ENCODE results near the gene RHOA.
"Not testable (repeated sequence)": the region's sequence is repeated elsewhere in the genome, so short reads cannot be mapped to it uniquely, and the experiment has no call there.

Gene RHOA

DNA sequence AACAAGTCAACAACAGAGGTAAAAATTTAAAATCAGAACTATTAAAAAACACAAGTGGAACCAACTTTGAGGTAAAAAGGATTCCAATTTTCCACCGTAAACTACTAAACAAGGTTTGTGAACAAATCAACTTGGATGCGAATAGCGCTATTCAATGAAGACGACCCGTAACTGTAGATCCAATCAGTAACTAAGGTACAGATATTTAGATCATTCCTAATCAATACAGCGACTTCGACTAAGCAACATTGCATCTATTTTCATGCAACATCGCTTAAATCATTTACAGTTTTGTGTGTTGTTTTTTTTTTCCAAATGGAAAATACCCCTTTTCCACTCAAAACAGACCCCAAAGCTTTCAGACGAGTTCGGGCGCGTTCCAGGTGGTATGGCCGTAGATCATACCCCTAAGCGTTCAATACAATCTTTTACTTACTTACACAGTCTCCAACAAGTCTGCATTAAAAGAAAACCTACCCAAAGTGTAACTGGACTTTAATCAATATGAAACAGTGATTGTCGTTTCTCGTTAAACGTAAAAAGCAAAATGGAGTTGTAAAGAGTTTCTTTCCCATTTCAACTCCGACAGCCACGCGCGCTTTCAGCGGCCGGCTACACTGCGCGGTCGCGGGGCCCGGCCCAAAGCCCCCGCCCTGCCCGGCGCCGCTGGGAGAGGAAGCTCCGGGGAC lies 786 bp downstream of the RHOA start:
- no peak for DNase-seq

DNA sequence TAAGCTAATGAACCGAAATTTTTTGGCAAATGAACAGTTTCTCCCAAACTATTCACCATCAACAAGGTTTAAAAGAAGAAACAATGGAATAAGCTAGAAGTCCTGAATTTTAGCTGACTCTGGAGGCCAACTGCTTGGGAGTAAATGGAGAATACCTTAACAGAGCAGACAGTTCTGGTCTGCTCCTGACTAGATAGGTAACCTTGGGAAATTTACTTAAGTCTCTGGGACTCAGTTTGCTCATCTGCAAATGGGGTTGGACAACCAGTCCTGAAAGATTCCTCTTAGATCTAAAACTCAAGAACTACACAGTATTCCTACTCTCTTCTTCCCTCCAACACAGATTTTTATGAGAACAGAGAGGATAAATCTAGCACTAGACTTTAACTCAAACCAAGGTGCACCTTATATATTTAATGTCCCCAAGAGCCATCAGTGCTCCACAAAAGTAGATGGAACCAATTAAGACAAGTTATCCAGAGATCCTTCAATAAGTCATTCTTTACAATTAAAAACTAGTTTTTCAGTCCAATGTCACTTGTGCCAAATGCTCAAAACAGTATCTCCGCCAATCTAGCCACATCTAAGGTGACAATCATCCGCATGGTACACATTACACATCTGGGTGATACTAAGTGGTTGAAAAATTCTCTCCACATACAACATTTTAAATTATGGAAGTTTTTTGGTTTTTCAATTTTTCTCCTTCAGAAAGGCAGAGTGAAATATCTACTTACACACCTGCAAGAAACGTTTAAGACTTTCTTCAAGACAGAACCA lies 1.5 kb downstream of the RHOA start:
- DNase-seq = no peak

DNA sequence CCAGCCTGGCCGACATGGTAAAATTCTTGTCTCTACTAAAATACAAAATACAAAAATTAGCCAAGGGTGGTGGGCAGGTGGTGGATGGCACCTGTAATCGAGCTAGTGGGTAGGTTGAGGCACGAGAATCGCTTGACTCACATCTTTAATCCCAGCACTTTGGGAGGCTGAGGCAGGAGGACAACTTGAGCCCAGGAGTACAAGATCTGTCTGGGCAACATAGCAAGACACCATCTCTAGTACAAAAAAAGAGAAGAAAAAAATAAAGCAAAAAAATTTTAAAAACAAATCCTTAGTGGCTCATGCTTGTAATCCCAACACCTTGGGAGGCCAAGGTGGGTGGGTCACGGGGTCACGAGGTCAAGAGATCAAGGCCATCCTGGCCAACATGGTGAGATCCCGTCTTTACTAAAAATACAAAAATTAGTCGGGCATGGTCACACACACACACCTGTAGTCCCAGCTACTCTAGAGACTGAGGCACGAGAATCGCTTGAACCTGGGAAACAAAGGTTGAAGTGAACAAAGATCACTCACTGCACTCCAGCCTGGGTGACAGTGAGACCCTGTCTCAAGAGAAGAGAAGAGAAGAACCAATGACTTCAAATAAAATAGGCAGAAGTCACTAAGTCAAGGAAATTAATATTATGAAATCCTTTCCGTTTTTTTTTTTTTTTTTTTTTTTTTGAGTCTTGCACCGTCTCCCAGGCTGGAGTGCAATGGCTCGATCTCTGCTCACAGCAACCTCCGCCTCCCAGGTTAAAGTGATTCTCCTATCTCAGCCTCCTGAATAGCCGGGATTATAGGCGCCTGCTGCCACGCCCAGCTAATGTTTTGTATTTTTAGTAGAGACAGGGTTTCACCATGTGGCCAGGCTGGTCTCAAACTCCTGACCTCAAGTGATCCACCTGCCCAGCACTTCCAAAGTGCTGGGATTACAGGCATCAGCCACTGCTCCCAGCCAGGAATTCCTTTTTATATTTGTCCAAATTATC lies 4.9 kb downstream of the RHOA start:
- DNase-seq = no peak

DNA sequence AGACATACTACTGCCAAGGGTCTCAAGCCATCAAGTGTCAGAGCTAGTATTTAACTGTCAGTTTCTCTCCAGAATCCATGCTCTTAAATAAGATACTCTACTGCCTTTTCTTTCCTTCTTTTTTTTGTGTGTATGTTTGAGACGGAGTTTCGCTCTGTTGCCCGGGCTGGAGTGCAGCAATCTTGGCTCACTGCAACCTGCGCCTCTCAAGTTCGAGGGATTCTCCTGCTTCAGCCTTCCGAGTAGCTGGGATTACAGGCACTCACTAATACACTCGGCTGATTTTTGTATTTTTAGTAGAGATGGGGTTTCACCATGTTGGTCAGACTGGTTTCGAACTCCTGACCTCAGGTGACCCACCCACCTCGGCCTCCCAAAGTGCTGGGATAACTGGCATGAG lies 6.2 kb downstream of the RHOA start:
- not testable (repeated sequence) for DNase-seq

DNA sequence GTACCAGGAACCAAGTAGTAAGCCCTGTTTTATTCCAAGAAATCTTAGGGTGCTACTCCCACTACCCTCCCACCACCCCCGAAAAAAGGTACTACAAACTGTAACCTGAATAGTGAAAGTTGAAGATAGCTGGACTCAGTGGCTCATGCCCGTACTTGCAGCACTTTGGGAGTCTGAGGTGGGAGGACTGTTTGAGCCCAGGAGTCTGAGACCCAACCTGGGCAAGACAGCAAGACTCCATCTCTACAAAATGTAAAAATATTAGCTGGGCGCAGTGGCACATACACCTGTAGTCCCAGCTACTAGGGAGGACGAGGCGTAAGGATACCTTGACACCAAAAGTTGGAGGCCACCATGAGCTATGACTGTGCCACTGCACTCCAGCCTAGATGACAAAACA lies 7.9 kb downstream of the RHOA start:
- DNase-seq = no peak

DNA sequence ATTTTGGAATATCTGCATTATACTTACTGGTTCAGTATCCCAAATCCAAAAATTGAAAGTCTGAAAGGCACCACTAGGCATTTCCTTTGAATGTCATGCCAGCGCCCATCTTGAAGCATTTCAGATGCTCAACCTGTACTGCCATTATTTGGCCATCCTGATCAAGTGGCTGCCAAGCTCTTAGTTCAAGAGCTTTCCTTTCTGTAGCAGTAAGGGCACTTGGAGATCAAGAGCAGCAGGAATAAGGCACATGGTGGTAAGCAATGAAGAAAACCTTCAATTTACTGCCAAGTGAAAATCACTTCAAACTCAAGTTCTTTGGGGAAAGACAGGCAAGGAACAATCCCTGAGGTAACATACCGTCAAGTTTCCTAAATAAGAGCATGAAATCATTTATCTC lies 10.0 kb downstream of the RHOA start:
- DNase-seq = no peak

DNA sequence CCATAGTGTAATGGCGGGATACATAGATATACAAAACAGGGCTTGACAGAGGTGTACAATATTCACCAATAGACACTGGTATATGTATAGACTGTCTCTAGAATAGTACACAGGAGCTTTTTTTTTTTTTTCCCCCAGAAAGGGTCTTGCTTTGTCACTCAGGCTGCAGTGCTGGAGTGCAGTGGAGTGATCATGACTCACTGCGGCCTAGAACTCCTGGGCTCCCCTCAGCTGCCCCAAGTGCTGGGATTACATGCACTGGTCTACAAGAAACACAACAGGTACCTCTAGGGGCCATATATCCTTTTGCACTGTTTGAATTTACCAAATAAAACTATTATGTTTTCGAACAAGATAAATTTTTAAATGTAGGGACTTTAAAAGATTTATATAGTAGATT lies 12.3 kb downstream of the RHOA start:
- DNase-seq = no peak

DNA sequence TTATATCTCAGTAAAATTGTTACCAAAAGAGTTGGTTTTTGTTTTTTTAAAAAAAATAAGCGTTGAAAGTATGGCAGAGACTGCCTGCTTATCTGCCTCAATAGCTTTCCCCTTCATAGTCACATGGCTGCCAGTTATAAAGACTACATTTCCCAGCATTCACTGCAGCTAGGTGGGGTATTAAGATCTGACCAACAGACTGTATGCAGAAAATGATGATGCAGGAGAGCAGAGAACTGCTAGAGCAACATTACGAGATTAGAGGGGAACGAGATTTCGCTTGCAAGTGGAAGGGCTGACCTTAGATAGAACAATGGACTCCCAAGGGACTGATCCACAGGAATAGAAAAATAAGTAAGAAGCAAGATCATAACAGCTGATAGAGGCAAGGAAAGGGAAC lies 14.3 kb downstream of the RHOA start:
- DNase-seq = no peak

DNA sequence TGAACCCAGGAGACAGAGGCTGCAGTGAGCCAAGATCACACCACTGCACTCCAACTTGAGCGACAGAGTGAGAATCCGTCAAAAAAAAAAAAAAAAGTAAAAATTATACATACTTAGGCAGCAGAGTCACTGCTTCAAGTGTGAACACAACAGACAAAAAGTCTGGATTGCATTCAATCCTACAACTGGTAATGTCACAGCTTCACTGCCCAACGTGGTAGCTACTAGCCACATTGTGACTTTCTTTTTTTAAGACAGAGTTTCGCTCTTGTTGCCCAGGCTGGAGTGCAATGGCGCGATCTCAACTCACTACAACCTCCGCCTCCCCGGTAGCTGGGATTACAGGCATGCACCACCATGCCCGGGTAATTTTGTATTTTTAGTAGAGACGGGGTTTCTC lies 20.5 kb downstream of the RHOA start:
- not testable (repeated sequence) for DNase-seq

DNA sequence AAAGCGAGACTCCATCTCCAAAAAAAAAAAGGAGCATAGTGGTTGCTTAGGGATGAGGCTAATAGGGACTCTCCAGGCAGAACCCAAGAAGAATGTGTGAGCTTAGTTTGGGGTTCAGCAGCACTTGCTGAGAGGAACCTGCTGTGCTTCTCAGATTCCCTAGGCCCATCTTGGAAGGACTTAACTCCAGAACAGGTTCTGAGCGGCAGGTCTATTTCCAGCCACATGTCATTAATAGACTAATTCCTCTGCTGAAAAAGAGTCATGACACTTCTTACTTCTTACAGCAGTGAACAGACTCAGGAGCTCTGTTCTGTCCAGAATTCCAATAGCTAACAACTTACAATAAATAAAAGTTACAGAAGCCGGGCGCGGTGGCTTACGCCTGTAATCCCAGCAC lies 22.5 kb downstream of the RHOA start:
- no peak for DNase-seq

DNA sequence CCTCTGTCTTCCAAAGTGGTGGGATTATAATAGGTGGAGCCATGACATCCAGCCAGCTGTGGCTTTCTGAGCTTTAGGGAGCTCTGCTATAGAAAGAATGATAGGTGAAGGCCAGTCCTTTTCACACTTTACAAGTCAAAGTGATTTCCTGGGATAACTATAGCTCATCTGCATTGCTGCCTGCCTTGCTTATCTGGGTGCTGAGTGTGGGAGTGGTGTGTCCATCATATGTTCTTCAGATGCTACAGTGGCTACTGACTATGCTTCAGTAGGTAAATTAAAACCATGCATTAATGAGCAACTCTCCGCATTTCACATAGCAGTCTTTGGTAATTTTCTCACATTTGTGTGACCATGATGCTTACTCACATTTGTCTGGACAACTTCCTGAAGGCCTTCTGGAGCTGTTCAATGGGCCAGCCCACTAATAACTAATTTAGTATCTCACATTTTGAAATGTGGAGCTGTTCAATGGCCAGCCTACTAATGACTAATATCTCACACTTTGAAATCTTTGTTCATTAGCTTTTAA lies 23.4 kb downstream of the RHOA start:
- DNase-seq = no peak

DNA sequence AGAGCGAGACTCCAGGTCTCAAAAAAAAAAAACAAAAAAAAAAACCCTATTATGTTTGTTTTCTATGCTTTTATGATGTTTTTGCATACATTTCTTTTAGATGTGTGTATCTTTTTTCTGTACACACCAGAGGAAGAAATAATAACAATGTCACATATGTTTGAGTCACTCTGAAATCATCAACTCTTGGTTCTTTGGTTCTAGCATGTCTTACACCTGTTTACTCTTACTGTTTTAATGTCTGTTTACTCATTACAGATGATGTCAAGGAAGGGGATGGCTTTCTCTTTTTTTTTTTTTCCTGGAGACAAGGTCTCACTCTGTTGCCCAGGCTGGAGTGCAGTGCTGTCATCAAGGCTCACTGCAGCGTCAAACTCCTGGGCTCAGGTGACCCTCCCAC lies 24.1 kb downstream of the RHOA start:
- no peak for DNase-seq

DNA sequence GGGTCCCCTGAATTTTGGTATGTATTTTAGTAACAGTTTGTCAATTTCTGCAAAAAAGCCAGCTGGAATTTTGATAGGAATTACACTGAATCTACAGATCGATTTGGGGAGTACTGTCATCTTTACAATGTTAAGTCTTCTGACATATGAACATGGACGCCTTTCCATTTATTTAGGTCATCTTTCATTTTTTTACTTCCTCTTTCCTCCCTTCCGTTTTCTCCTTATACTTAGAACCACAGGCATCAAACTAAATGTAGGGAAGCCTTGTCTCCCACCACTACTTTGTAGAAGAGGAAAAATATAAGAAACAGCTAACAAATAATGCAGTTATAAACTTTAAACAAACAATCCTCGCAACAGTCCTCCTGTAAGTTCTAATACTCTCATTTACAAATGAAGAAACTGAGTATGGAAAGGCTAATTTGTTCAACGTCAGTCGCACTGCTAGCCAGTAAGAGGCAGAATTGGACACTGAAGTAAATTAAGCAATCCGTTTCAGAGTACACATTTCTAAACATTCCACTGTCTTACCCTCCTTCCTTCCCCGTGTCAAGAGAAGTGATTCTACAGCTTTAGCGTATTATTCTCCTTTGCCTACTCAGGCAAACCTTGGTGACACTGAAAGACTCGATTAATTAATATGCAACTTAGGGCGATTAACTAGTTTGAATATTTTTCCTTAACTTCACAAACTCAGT lies 25.6 kb downstream of the RHOA start:
- DNase-seq = no peak

DNA sequence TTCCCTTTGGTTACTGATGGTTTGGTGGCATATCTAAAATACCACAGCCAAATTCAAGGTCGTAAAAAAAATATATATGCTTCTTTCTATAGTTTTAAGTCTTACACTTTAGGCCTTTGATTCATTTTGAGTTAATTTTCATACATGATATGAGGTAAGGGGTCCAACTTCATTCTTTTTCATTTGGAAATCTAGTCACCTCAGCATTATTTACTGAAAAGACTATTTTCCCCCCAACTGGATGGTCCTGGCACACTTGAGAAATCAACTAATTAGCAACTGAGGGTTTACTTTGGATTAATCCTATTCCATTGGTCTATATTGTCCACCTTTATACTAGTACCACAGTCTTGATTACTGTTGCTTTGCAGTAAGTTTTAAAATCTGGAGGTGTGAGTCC lies 26.2 kb downstream of the RHOA start:
- no peak for DNase-seq

DNA sequence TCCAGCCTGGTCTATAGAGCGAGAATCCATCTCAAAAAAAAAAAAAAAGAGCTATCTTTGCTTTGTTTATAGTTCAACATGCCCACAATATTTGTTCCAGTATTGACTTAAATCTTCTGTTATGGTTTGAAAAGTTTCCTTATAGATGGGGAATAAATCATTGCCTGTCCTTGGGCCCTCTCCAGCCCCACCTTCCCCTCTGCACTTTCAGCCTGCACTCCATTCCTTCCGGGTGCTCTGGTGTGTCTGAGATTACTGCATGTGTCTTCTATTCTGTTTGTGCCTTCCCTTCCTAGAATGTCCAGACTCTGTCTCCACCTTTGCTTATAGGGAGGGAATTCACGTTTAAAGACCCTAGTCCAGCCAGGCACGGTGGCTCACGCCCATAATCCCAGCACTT lies 28.4 kb downstream of the RHOA start:
- no peak for DNase-seq

DNA sequence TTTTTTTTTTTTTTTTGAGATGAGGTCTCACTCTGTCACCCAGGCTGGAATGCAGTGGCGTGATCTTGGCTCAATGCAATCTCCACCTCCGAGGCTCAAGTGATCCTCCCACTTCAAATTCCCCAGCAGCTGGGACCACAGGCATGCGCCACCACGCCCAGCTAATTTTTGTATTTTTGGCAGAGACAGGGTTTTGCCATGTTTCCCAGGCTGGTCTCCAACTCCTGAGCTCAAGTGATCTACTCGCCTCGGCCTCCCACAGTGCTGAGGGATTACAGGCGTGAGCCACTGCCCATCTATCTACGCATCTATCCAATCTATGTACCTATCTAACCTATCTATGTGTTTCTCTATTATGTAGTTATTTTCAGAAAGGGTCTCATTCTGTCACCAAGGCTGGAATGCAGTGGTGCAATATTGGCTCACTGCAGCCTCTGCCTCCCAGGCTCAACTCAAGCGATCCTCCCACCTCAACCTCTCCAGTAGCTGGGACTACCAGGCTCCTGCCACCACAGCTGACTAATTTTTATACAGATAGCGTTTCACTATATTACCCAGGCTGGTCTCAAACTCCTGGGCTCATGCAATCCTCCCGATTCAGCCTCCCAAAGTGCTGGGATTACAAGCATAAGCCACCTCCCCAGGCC lies 33.4 kb downstream of the RHOA start:
- no peak for DNase-seq

DNA sequence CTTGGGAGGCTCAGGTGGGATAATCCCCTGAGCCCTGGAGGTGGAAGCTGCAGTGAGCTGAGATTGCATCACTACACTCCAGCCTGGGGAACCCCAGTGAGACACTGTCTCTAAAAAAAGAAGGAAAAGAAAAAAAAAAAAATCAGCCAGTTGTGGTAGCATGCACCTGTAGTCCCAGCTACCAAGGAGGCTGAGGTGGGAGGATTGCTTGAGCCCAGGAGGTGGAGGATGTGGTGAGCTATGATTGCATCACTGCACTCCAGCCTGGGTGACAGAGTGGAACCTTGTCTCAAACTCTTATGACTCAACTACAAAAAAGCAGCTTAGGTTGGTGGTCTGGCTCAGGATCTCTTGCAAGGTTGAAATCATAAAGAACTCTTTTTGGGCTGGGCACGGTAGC lies 34.3 kb downstream of the RHOA start:
- peak; percentile 69 for DNase-seq

DNA sequence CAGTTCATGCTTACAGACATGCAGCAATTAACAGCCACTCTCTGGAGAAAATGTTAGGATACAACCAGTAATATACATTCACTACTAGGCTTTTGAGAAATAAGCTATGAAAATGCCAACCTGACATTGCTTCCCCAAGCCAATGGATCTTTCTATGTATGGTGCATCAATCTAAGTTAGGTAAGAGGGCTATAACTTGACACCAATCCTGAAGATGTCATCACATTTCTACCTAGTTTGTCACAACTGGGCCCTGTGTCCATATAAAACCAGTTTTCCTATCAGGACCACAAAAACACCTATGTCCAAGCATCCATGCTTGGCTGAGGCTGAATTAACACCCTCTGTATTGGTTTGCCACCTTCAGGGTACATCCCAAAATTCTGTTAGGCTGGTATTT lies 39.8 kb downstream of the RHOA start:
- no peak for DNase-seq

DNA sequence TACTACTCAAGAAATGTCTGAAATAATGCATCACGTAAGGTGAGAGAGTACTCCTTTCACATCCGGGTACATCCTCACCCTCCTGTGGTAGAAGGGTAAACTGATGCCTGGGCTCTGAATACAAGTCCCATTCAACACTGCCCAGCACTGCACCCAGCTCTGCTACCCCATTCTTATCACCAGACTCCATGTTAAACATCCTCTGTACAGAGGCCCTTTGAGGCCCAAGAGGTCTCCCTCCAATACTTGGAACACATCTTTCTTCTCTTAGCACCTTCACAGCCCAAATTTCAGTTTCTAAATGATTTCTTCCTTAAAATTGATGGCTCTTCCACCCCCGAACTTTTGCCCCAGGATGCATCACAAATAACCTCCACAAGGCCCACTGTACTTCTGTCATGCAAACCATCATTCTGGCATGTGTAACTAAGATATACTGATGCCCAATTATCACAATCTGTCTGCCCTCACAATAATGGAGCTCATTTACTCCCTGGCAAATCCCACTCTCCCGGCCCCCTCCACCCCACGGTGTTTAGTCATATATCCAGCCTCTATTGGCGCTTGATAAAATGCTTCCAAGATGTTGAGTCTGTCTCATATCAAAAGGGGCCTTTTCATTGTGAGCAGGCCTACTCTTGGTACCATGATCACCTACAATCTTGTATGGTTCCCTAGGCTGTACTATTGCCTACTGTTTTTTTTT lies 41.0 kb downstream of the RHOA start:
- DNase-seq = no peak

DNA sequence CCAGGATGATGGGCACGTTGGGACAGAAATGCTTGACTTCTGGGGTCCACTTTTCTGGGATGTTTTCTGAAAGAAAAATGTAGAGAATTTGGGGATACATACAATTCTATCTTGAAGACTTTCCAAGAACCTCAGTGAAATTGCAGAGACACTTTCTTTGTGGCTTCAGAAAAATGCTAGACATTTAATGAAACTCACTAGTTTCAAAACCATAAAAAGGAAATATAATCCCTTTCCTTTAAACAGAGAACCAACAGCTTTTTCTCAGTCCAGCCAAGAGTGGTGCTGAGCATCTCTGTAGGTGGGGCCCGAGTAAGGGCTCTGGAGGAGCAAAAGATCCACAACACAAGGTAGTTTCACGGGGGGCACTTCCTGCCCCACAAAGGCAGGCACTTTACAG lies 49.2 kb downstream of the RHOA start:
- DNase-seq = no peak

DNA sequence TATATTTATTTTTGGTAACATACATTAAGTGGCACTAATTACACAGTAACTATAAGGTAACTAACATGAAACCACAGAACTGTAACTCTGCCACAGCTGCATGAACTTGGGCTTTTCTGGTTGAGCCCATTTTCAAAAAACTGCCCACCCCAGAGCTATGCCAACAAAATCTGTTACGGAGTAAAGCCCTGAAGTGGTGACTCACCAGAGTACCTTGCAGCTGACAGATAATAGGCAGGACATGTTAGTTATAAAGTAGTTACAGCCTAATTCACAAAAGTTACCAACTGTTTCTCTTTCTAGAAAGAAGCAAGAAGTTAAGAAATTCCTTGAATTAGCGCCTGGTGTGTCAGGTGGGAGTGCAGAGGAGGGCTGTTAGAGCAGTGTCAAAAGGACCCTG lies 52.2 kb downstream of the RHOA start:
- no peak for DNase-seq

DNA sequence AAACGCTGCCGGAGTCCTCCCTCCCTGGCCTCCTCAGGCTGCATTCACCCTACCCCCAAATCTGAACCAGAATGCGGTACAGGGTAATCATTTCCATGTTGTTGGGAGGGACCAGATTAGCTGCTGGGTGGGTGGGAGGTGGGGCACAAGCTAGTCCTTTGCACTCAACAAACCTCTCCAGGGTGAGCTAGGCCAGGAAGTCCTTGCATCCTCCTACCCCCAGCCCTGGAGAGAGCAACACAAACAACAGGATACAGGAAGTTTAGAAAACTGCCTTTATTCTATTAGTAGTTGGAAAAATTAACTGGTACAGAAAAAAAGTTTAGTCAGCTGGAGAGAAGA lies 52.9 kb downstream of the RHOA start:
- DNase-seq = no peak

Measured in stimulated activated CD4-positive, alpha-beta T cell treated with anti-CD3 and anti-CD28 coated beads, Interleukin-15, amount 100 ng/mL, for 24 hours (primary cell).